ENCODE measurements around the gene ETS1. TPM values are rescaled to one million over a fixed set of nuclear protein-coding genes. Genes with fewer than 3 reads are reported as not detected.
A peak's percentile ranks its signal among the peaks of the same experiment; 100 is the strongest.

ETS1 gene
- total RNA-seq, 1 donor = 67.3 TPM

DNA sequence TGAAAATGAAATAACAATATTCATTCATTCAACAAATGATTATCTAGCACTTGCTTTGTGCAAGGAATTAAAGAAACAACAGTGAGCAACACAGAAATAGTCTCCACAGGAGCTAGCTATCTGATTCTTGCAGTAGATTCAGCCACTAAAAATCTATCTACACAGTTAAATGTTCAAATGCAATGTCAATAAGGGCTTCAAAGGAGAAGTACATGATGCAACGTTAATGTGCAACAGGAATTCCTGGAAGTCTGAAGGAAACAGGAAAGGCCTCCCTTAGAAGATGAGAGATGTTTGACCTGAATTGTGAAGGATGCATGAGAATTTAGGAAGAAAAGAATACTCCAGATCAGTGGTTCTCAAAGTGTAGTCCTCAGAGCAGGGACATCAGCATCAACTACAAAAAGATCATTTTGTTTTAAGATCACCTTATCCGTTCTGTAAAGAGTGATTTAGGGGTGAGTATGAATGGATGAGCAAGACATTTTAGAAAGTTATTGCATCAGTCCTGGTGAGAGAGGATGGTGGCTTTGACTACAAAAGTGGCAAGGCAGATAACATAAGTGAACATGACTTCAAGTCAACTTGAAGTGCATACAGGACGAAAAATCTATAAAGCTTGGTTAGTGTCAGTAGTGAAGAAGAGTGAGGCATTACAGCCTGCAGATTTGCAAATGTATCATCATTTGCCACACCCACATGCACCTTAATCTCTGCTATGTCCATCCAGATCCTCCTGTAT is 96.0 kb downstream of the ETS1 start:
- H3K4me3 ChIP-seq (ENCODE audit: insufficient read depth, low read length) = no peak overlapping the region
- peaks cover 95% of the 10 kb centered on the region for H3K79me2 ChIP-seq (ENCODE audit: insufficient read depth, low read length)
- H3K9me3 ChIP-seq (ENCODE audit: low read depth, low read length) = no peaks in the 10 kb centered on the region
- H4K20me1 ChIP-seq (ENCODE audit: insufficient read depth, low read length) = peaks cover 17% of the 10 kb centered on the region
- H3K4me1 ChIP-seq (ENCODE audit: insufficient read depth, low read length) = peaks cover 64% of the 10 kb centered on the region
- peak overlapping the region; percentile 63 for H3K27ac ChIP-seq (ENCODE audit: low read depth, low read length)
- H3K4me2 ChIP-seq (ENCODE audit: insufficient read depth, low read length) = no peak overlapping the region
- TF ChIP-seq, protein P1, sequence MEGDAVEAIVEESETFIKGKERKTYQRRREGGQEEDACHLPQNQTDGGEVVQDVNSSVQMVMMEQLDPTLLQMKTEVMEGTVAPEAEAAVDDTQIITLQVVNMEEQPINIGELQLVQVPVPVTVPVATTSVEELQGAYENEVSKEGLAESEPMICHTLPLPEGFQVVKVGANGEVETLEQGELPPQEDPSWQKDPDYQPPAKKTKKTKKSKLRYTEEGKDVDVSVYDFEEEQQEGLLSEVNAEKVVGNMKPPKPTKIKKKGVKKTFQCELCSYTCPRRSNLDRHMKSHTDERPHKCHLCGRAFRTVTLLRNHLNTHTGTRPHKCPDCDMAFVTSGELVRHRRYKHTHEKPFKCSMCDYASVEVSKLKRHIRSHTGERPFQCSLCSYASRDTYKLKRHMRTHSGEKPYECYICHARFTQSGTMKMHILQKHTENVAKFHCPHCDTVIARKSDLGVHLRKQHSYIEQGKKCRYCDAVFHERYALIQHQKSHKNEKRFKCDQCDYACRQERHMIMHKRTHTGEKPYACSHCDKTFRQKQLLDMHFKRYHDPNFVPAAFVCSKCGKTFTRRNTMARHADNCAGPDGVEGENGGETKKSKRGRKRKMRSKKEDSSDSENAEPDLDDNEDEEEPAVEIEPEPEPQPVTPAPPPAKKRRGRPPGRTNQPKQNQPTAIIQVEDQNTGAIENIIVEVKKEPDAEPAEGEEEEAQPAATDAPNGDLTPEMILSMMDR (IDR thresholded peaks at IDR 0.05; ENCODE audit: extremely low read depth, low read depth, low read length) = no peak
- peak; percentile 15 for DNase-seq (ENCODE audit: insufficient read length, low spot score, missing footprints)
- H2AFZ ChIP-seq (ENCODE audit: low read length) = no peak overlapping the region
- no peaks in the 10 kb centered on the region for H3K27me3 ChIP-seq (ENCODE audit: insufficient read depth, low read length)
- H3K36me3 ChIP-seq (ENCODE audit: insufficient read depth, low read length) = peaks cover 28% of the 10 kb centered on the region

DNA sequence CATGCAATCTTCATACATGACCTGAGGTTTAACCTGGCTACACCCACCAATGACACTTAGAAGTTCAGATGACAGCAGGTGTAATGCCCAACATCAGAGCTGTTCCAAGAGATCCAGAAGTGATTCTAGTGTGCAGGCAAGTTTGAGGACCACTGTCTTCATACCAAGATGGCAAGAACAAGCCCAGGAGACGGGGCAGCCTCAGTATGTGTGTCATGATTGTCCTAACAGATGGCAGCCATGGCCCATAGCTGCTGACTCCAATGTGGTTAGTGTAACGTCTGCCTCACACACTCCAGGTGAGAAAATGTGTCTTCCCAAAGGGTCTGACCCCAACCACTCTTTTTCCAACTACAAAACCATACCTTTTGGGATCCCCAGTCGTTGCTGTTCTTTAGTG is 97.3 kb downstream of the ETS1 start:
- H3K4me1 ChIP-seq (ENCODE audit: insufficient read depth, low read length) = peaks cover 58% of the 10 kb centered on the region
- DNase-seq (ENCODE audit: insufficient read length, low spot score, missing footprints) = no peak
- peaks cover 95% of the 10 kb centered on the region for H3K79me2 ChIP-seq (ENCODE audit: insufficient read depth, low read length)
- peaks cover 41% of the 10 kb centered on the region for H3K36me3 ChIP-seq (ENCODE audit: insufficient read depth, low read length)
- no peaks in the 10 kb centered on the region for H3K27me3 ChIP-seq (ENCODE audit: insufficient read depth, low read length)
- H3K9me3 ChIP-seq (ENCODE audit: low read depth, low read length) = no peaks in the 10 kb centered on the region
- peaks cover 17% of the 10 kb centered on the region for H4K20me1 ChIP-seq (ENCODE audit: insufficient read depth, low read length)
- TF ChIP-seq, protein P1 (IDR thresholded peaks at IDR 0.05; ENCODE audit: extremely low read depth, low read depth, low read length) = no peak
- no peak overlapping the region for H2AFZ ChIP-seq (ENCODE audit: low read length)
- no peak overlapping the region for H3K4me3 ChIP-seq (ENCODE audit: insufficient read depth, low read length)
- H3K4me2 ChIP-seq (ENCODE audit: insufficient read depth, low read length) = no peak overlapping the region
- peak overlapping the region; percentile 22 for H3K27ac ChIP-seq (ENCODE audit: low read depth, low read length)

DNA sequence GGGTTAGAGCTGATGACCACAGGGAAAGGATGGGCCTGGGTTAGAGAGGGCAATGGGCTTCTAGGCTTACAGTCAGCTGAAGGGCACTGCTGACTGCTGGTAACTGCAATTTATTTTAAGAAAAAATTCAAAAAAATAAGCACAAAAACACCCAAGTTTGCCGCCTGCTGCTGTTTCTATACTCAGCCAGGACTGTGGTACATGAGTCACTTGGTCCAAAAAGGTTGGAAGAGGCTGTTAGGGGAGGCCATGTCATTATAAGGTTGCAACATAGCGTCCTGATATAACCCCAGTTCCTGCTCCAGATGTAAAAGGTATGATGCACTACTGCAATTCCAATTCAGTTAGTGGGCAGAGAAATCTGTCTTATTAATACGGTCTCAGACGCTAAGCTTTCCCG is 98.9 kb downstream of the ETS1 start:
- peak; percentile 58 for DNase-seq (ENCODE audit: insufficient read length, low spot score, missing footprints)
- H2AFZ ChIP-seq (ENCODE audit: low read length) = no peak overlapping the region
- no peaks in the 10 kb centered on the region for H3K9me3 ChIP-seq (ENCODE audit: low read depth, low read length)
- TF ChIP-seq, protein P1 (IDR thresholded peaks at IDR 0.05; ENCODE audit: extremely low read depth, low read depth, low read length) = no peak
- H3K27ac ChIP-seq (ENCODE audit: low read depth, low read length) = peak overlapping the region; percentile 85
- peak overlapping the region; percentile 37 for H3K4me2 ChIP-seq (ENCODE audit: insufficient read depth, low read length)
- H4K20me1 ChIP-seq (ENCODE audit: insufficient read depth, low read length) = peaks cover 17% of the 10 kb centered on the region
- no peak overlapping the region for H3K4me3 ChIP-seq (ENCODE audit: insufficient read depth, low read length)
- H3K79me2 ChIP-seq (ENCODE audit: insufficient read depth, low read length) = peaks cover 95% of the 10 kb centered on the region
- no peaks in the 10 kb centered on the region for H3K27me3 ChIP-seq (ENCODE audit: insufficient read depth, low read length)
- H3K36me3 ChIP-seq (ENCODE audit: insufficient read depth, low read length) = peaks cover 57% of the 10 kb centered on the region
- H3K4me1 ChIP-seq (ENCODE audit: insufficient read depth, low read length) = peaks cover 55% of the 10 kb centered on the region

DNA sequence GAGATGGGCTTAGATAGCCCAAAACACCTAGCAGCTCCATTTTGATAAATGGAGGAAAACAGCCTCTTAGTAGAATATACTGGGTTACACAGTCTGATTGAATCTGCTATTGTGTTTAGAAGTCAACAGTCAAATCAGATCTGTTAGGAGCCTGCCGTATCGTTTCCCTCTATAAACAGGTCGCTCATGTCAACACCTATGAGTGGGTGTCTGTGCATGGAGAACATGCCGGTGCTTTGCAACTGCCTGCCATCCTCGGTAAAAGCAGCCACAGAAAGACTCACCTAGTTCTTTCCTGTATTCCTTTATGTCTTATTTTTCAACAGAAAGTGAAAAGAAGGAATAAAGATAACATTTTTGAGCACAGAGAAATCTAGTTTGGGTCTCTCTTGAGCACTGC is 99.4 kb downstream of the ETS1 start:
- Histone ChIP-seq H3K9me3 (ENCODE audit: low read depth, low read length) (no peaks in the 10 kb centered on the region), H3K4me3 (ENCODE audit: insufficient read depth, low read length) (no peak overlapping the region), H4K20me1 (ENCODE audit: insufficient read depth, low read length) (peaks cover 17% of the 10 kb centered on the region), H2AFZ (ENCODE audit: low read length) (no peak overlapping the region), H3K36me3 (ENCODE audit: insufficient read depth, low read length) (peaks cover 62% of the 10 kb centered on the region), H3K27me3 (ENCODE audit: insufficient read depth, low read length) (no peaks in the 10 kb centered on the region), H3K27ac (ENCODE audit: low read depth, low read length) (peak overlapping the region; percentile 85), H3K4me2 (ENCODE audit: insufficient read depth, low read length) (peak overlapping the region; percentile 37), H3K4me1 (ENCODE audit: insufficient read depth, low read length) (peaks cover 55% of the 10 kb centered on the region), H3K79me2 (ENCODE audit: insufficient read depth, low read length) (peaks cover 95% of the 10 kb centered on the region)
- DNase-seq (ENCODE audit: insufficient read length, low spot score, missing footprints) = peak; percentile 17
- TF ChIP-seq, protein P1 (IDR thresholded peaks at IDR 0.05; ENCODE audit: extremely low read depth, low read depth, low read length) = no peak
